Stimulated activated CD4-positive, alpha-beta T cell treated with anti-CD3 and anti-CD28 coated beads, Interleukin-12 subunit alpha, Interleukin-12 subunit beta, amount 100 ng/mL, for 4 hours (primary cell): ENCODE measurements around the gene MPC2.

Experiments used
- DNase-seq: peaks from one replicate; pipeline ENCODE4 v3.0.0-alpha.2; 2020

MPC2 gene

GRCh38 chr1:167936930-167937708 lies at the start of gene MPC2:
MPC2 (minus strand) TSS chr1:167937072; CDS start chr1:167935841, 1,231 bp downstream.
- peak; percentile 59 for DNase-seq

- DNase-seq = no peak
These were observed 48.1 kb upstream of the MPC2 start for GRCh38 chr1:167984886-167985489.

- DNase-seq = no peak
These were observed 47.0 kb upstream of the MPC2 start for GRCh38 chr1:167983797-167984420.

- no peak for DNase-seq
These were observed 45.1 kb upstream of the MPC2 start for GRCh38 chr1:167981933-167982332.

GRCh38 chr1:167977245-167977644 lies 40.4 kb upstream of the MPC2 start:
- no peak for DNase-seq

GRCh38 chr1:167974698-167975097 lies 37.8 kb upstream of the MPC2 start:
- DNase-seq = no peak

- no peak for DNase-seq
These were observed 37.0 kb upstream of the MPC2 start for GRCh38 chr1:167973832-167974231.

GRCh38 chr1:167968569-167968968 lies 31.7 kb upstream of the MPC2 start:
- no peak for DNase-seq

GRCh38 chr1:167966050-167966449 lies 29.2 kb upstream of the MPC2 start:
- DNase-seq = no peak

- no peak for DNase-seq
These were observed 27.8 kb upstream of the MPC2 start for GRCh38 chr1:167964646-167965045.

- DNase-seq = no peak
These were observed 20.8 kb upstream of the MPC2 start for GRCh38 chr1:167957710-167958109.

- no peak for DNase-seq
These were observed 19.0 kb upstream of the MPC2 start for GRCh38 chr1:167955915-167956314.

- no peak for DNase-seq
These were observed 13.7 kb upstream of the MPC2 start for GRCh38 chr1:167950569-167950968.

GRCh38 chr1:167949785-167950184 lies 12.9 kb upstream of the MPC2 start:
- no peak for DNase-seq

GRCh38 chr1:167947733-167948132 lies 10.9 kb upstream of the MPC2 start:
- DNase-seq = no peak

- DNase-seq = no peak
These were observed 6.7 kb upstream of the MPC2 start for GRCh38 chr1:167943541-167943940.

- no peak for DNase-seq
These were observed 3.4 kb upstream of the MPC2 start for GRCh38 chr1:167940264-167940663.

GRCh38 chr1:167938080-167938636 lies 1.3 kb upstream of the MPC2 start:
- DNase-seq = no peak

- DNase-seq = no peak
These were observed 788 bp upstream of the MPC2 start for GRCh38 chr1:167937709-167938010.

- DNase-seq = peak; percentile 92
These were observed 573 bp downstream of the MPC2 start, which contains the start of gene DCAF6 for GRCh38 chr1:167936068-167936929. DCAF6 (plus strand) TSS chr1:167936683; CDS start chr1:167936912, 229 bp downstream.

GRCh38 chr1:167935216-167936067 lies 1.4 kb downstream of the MPC2 start:
- peak; percentile 13 for DNase-seq
